CD4-positive, alpha-beta T cell treated with Interleukin-21 for 1 hour (primary cell): ENCODE measurements around the gene C17orf100.

Experiments
- DNase-seq: peaks from one replicate; pipeline ENCODE4 v3.0.0-alpha.2; 2020

The C17orf100 gene

DNA sequence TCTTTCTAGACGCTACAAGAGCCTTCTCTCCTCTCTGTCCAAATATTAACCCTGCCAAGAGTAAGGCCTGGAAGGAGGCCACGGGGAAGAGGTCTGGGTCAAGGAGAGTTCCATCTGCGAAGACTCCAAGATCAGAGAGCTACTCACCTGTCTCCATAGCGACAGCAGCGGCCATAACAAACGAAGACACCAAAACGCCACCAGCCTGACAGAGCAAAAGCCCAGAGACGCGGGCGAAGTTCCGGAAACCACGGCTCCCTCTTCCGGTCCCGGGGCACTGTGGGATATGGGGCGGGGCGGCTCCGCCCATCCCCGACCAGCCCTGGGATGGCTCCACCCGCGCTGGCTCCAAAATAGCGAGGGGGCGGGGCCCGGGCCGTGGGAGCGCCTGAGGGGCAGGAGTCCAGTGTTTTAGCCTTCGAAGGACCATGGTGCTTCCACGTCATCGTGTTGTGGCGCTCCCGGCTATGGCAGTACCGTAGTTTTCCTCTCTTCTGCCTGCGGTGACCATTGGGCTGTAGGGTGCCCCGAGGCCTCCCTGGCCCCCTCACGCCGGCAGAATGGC lies at the start of gene C17orf100, which contains the start of gene MED31:
C17orf100 (plus strand) TSS at position 409 of the 565 bp plus-strand sequence; CDS start at position 561, 152 bp downstream.
MED31 (minus strand) TSS at position 252 of the 565 bp plus-strand sequence; CDS start at position 175, 77 bp downstream.
- peak; percentile 97 for DNase-seq

DNA sequence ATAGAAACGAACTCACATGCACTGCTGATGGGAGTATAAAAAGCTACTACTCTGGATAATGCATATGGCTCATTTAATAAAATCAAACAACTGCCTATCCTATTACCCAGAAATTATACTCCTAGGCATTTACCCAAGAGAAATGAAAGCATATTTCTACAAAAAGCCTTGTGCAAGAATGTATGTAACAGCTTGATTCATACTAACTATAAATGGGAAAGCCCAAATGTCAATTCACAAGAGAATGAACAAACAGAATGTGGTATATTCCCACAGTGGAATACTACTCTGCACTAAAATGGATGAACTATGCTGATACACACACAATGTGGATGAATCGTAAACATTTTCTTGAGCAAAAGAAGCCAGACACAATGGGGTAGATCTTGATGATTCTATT lies 49.4 kb upstream of the C17orf100 start:
- no peak for DNase-seq

DNA sequence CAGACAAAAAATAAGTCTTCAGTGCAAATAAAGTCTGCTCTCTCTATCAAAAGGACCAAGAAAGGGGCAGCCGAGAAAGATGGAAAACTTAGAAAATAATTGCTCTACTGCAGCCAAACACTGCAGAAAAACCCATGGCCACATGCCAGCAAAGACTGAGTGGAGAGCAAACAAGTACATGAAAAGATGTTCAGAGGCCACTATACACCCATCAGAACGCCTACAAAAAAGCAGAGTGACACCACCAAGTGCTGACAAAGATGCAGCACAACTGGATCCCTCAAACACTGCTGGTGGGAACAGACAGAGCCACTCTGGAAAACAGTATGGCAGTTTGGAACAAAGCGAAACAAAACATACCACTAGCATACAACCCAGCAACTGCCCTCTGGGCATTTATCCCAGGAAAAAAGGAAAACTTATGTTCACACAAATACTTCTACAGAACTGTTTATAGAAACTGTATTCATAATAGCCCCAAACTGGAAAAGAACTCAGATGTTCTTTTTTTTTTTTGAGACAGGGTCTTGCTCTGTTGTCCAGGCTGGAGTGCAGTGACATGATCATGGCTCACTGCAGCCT lies 47.7 kb upstream of the C17orf100 start:
- no peak for DNase-seq

DNA sequence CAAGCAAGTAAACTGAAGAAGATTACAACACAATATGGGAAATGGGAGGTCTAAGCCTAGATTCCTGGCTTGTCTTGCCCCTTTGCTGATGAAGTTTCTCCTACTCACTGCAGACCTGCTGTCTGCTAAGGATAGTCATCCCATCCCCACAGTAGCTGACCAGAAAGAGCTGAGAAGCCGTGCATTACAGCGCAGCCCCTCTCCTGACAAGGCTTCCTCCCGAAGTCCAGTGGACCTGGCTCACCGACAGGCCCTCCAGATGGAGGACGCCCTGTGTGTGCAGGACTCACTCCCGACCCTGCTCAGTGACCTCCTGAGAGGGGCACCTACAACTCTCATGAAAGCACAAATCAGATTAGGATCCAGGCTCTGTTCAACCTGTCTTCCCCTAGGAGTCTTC lies 46.4 kb upstream of the C17orf100 start:
- DNase-seq: no peak

DNA sequence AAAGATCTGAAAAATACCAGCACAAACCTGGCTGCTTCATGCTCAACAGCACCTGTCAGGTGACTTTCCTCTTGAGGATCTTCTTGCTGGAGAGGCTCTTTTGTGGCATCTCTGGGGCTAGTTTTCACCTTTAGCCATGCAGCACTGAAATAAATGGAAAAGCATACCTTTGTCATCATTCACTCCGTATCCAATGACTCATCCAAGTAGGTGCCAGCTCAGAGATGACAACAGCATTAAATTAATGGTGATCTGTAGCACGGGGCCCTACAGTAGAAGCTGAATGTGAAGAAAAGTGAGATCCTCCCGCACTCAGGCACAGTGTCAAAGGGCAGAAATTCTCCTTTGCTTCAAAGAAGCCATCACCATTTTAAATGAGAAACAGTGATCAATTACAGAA lies 43.2 kb upstream of the C17orf100 start:
- DNase-seq: no peak

DNA sequence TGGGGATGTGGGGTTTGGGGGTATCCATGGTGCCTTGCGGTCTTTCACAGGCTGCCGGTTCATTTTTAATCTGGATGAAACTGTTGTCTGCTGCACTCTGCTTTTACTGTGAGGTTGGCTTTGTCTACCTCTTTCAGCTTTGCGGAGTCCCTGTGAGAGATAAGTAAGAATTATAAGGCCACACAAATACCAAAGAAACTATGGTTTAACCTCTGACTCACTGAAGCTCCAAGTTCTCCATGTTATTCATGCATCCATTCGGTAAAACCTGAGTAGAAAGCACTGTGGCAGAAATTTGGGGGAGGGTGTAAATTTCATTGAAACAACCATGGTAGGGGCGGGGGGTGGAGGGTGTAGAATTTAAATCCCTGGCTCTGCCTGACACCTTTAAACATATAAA lies 41.6 kb upstream of the C17orf100 start:
- DNase-seq: no peak

DNA sequence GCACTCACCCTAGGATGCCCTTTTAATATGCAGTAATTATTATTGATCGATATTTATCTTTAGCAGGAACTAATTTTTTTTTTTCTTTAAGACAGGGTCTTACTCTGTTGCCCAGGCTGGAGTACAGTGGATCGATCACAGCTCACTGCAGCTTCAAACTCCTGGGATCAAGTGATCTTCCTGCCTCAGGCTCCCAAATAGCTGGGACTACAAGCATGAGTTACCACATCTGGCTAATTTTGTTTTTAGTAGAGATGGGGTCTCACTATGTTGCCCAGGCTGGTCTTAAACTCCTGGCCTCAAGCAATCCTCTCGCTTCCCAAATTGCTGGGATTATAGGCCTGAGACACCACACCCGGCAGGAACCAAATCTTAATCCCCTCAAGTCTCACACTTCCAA lies 40.3 kb upstream of the C17orf100 start:
- DNase-seq: no peak

DNA sequence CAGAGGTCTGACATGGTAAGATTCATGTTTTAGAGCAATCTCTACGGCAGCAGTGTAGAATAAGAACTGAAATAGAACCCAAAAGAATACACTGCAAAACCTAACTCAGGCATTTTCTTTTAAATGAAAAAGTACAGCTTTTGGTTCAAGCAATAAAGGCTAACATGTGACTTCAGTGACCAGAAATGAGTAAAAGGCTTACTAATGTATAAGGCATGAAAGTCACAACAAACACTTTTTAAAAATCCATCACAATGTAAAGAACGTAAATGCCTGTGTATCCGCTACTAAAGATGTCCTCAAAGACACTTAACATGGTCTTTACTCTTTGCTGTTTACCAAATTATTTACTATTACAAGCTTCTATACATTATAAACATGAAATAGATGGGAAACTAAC lies 27.6 kb upstream of the C17orf100 start:
- no peak for DNase-seq

DNA sequence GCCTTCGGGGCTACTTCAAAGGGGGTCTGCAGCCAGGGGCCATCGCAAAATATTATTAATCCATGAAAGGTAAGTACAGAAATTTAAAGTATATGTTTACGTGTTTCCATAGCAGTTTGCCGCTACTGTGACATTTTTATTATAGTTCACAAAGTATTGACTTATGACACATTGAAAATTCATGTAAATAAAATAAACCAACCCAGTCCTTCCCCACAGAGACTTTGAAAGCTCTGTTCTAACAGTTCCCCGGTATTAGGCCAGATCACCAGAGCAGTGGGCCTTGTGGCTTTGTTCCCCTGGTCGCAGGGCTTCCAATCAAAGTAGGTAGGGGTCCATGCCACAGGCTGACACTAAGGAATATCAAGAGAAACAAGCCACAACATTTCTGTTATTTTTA lies 24.9 kb upstream of the C17orf100 start:
- DNase-seq: no peak

DNA sequence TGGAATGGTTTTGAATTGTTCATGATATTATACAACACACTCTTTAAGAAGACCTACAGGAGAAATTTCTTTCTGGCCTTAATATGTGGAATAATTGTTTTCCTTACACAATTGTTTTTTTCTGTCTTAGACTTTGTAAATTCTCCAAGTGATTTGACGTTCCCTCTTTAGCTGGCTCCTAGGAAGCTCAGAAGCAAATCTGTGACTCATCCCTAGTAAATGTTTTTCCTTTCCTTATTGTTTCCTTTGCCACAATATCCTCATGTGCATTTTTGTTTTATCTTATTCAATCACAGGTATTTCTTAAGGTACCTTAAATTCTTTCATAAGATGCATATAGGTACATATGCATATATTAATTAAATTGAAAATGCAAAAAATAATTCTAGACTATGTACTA lies 24.5 kb upstream of the C17orf100 start:
- DNase-seq: no peak

DNA sequence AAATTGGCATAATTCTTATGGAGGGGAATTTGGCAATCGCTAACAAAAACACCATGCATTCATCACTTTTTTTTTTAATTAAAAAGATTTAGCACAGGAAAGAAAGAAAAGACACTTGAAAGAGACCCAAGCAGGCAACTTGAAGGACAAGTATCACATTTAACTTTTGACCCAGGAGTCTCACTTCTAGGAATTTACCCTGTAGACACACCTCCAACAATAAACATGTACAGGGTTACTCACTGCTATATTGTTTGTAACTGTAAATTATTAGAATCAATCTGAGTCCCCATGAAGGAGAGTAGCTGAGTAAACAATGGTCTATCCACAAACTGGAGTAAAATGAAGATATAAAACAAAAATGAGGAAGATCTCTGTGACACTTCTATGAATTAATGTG lies 21.2 kb upstream of the C17orf100 start:
- no peak for DNase-seq

DNA sequence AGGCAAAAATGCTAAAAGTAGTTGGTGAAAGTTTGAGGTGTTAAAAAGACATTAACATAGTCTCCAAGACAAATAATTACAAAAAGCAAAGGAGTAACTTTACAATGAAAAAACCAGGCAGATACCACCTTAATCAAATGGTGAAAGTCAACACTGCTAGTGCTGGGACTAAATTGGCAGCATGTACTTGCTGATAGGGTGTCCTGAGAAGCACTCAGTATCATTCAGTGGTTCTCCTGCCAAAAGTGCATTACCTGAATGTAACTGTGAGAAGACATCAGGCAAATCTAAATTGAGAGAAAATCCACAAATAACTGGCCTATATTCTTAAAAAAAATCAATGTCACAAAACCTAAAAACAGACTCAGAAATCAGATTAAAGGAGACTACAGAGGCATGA lies 19.0 kb upstream of the C17orf100 start:
- DNase-seq: no peak

DNA sequence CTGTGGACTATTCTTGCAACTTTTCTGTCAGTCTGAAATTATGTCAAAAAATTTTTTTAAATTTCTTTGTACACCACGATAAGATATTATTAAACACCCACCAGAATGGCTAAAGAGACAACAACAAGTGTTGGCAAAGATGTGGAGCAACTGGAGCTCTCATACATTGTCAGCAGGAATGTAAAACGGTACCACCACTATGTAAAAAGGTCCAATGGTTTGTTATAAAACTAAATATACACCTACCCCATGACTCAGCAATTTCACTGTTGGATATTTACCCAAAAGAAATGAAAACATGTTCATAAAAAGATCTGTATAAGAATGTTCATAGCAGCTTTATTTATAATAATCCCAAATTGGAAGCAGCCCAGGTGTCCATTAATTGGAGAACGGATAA lies 18.3 kb upstream of the C17orf100 start:
- no peak for DNase-seq

DNA sequence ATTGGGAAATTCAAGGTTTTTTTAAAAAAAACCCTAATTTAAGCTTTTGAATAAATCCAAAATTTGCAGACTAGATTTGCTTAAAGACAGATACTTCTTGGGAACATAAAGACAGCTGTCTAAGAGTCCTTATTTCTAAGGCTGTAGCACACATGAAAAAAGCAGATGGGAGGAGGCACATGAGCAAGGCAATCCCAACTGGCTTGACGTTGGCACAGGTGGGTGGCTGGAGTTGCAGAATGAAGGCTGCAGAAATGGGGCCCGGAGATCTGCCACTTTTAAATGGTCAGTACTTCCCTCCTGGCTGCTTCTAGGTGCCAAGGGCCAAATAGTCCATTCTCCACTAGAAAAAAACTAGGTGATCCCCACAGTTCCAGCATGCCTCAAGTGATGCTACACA lies 15.5 kb upstream of the C17orf100 start:
- DNase-seq: no peak

DNA sequence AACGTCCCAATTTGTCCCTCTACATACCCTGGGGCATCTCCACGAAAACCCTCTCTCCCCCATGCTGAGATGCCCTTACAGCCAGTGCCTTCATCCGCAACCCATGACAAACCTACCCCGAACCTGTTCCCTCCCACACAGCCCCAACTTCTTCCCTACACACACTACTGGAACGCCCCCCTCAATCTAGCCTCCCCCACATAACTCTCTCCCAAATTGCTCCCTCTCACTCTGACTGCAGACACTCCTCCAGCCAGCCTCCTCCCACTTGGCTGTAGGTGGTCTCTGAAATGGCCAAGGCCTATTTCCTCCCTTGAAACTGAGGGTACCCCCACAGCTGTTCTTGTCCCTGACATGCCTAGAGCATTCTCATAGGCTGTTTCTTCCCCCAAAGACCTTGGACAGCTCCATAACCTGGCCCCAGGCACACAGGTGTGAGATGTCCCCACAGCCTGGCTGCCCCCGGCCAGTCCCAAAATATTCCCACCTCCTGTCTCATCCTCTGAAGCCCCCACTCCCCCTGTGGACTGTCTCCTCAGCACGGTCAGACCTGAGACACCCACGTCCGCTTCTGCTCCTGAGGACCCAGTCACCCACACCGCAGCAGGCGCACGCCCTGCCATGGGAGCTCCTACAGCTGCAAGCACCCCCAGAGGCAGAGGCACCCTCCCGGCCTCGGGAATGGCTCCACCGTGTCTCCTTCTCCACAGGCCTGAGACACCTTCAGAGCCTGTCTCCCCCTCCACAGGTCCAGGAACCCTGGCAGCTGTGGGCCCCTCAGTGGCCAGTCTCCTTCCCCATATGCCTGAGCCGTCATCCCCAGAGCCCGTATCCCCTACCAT lies 14.7 kb upstream of the C17orf100 start:
- no peak for DNase-seq

DNA sequence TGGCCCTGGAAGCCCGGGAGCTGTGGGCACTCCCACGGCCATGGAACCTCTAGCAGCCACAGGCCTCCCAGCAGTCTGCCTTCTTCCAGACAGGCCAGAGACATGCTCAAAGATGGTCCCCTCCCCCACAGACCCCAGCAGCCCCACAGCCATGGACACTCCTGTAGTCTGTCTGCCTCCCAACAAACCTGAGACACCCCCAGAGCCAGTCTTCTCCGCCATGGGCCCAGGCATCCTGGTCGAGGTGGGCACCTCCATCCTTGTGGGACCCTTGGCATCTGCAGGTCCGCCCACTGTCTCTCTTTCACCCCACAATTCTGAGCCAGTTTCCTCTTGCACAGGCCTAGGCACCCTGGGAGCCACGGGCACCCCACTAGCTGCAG lies 14.1 kb upstream of the C17orf100 start:
- no peak for DNase-seq

DNA sequence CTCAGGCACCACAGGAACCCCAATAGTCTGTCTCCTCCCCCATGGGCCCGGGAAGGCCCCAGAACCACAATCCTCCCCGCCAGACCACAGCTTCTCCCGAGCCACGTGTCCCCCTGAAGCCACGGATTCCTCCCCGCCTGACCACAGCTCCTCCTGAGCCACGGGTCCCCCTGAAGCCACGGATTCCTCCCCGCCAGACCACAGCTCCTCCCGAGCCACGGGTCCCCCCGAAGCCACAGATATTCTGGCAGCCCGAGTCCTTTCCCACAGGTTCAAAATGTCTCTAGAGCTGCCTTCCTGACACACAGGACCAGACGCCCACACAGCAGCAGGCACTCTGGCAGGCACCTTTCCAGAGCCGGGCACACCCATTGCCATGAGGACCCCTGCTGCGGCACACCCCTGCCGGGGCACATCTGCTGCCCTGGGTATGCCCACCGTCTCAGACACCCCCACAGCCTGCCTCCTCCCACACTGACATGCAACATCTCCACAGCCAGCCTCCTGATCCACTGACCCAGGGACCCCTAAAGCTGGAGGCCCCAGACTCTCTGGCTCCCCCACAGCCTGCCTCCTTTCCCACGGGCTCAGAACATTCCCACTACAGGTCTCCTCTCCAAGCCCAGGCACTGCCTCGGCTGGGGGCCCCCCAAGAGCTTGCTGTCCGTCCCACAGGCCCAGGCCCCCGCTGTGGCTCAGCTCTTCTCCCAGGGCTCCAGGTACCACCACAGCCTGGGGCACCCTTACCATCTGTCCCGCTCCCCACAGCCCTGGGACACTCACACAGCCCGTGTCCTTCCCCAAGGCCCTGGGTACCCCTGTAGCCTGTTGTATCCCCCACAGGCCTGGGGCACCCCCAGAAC lies 13.3 kb upstream of the C17orf100 start:
- no peak for DNase-seq

DNA sequence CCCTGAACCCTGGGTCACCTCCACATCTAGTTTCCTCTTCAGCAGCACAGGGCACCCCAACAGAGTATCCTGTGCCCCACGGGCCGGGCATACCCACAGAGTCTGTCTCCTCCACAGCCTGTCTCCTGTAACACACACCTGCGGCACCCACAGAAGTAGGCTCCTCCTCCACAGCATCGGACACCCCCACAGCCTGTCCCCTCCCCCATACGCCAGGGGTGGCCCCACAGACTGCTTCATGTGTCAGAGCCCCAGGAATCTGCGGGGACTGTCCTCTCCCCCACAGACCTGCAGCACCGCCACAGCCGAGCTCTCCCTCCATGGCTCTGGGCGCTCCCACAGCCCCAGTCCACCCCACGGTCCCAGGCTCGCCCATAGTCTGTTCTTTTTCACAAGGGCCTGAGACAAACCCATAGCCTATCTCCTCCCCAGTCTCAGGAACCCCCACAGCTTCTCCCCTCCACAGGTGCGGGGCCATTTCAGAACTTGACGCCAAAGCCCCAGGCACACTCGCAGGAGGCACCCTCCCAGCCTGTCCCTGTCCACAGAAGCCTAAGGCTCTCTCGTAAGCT lies 12.5 kb upstream of the C17orf100 start:
- DNase-seq: no peak

DNA sequence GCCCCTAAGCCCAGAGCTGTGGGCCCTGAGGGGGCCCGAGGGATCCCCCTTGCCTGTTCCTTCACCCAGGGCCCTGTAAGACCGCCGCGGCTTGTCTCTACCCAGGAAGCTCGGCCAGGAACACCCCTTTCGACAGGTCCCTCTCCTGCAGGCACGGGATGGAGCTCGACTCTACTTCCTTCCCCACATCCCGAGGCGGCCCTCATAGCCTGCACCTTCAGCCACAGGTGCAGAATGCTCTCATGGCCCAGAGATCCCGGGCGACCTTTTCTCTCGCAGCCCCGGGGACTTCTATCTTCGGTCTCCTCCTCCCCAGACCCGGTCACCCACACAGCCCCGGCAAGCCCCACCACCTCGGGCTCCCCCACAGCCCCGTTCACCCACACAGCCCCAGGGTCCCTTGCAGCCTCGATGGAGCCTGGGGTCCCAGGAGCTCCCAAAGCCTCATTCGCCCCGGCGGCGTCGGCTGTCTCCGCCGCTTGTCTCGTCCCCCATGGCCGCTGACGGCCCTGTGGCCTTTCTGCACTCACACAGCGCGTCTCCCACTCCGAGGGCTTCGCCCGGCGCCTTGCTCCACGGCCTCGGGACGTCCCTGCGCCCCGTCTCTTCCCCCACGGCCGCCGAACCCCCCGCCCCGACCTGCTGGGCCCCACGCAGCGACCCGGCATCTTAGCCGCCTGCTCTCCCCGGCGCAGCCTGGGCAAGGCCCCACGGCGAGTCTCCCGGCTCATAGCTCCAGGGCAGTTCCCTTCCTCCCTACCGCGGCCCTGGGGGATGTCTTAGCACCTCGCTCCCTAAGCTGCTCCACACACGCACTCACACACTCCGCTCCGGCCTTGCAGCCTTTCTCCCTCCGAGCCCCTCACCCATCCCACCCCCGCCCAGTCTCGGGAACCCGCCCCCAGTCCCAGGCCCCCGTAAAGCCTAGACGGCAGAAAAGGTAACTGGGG lies 11.7 kb upstream of the C17orf100 start:
- no peak for DNase-seq

DNA sequence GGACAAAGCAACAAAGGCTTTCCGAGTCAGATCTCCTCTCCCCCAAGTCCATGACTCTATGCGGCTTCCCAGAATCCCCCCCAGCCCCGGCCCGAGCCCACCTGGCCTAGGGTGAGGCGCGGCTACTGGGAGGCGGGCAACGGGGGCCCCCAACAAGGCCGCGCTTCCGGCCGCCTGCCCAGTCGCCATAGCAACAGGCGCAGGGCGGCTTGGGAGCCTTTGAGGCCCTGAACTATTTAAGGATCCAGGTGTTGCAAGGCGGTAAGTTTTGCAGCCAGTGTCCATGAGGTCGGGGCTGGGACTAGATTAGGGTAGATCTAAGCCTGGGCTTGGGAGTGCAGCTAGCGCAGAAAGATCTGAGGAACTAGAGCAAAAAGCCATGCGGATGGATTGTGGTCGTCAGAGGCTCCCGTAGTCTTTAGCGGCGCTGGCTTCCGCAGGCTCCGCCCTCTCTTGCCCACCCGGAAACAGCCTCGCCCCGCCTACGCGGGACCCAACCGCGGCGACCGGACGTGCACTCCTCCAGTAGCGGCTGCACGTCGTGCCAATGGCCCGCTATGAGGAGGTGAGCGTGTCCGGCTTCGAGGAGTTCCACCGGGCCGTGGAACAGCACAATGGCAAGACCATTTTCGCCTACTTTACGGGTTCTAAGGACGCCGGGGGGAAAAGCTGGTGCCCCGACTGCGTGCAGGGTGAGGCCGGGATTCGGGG lies 10.9 kb upstream of the C17orf100 start, which contains the start of the genes KIAA0753 and TXNDC17:
KIAA0753 (minus strand) TSS at position 176 of the 711 bp plus-strand sequence. CDS start 5,608 bp downstream, outside the sequence.
TXNDC17 (plus strand) TSS at position 525 of the 711 bp plus-strand sequence; CDS start at position 548, 23 bp downstream.
- DNase-seq: peak; percentile 91
